HG03159 (cell line): ENCODE measurements around the gene COL3A1.

Experiments used
- ATAC-seq: cut with Tn5 transposase; IDR thresholded peaks from one replicate; pipeline ENCODE4 v1.9.1; 2021; ENCODE audit warnings: mild to moderate bottlenecking, moderate library complexity; ENCODE audit not compliant: unreplicated experiment

The COL3A1 gene

DNA sequence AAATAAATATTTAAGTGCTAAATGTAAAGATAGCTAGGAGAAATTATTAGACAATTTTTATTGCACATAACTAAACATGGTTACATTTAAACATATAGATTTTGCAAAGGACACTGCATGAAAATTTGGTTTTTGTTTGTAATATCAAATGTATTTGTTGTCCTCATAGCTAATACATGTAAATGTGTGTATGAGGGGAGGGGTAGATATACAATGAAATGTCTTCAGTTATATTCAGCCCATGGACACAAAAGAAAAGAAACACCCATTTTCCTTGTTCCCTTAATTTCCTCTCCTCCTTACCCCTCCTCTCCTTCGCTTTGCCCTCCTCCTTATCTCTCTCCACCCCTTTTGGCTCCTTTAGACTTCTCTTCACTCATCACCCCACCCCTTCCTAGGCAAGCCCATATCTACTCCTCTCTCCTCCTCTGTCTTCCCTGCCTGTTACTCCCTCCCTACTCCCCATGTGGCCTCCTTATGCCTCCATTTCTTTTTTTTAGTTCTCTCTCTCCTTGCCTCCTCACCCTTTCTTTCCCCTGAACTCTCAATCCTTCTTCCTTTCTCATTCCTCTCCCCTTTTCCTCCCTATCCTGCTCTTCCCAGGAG is 1.4 kb downstream of the COL3A1 start:
- ATAC-seq, result no peak

DNA sequence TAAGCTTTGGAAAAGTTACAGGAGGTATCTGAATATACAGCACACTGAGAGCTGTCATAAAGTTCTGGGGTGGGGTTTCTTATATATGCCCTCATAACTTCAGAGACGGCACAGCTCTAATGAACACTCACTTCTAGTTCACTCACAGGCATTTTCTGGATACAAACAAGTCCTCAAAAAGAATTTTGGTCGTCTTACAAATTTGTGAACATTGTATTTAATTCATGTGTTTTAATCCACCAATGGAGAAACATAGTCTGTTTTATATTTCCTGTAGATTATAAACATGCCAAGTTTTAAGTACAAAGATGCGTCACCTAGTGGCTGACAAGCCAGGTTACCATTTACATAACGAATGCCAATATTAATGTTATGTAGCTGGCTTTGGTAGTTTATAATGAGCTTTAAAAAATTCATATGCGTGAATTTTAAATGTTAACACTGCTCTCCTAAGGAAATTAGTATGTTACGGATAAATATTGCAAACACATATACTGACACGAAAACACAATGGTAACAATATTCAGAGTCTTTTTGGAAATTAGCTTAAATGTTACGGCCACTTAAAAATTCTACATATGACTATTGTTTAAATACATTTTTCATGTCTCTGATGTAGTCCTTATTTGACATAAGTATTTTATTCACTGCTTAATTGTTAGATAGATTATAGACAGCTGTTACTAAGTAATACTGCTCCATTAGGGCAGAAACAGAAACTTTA is 2.5 kb downstream of the COL3A1 start:
- no peak for ATAC-seq

DNA sequence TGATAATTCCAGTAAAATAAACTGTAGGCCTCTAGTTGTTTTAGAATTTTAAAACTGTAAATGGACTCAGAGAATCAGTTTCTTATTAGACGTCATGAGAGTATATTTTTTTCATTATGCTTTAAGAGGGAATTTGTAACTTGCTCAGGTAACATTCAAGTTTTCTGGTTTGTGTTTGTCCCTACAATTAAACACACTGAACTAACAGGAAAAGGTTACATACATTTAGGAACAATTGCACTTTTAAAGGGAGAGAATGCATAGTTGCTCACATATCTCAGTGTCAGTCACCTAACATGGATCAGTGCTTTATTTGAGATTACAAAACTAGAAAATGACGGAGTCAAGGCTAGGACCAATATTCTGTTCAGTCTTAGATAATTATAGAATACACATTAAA is 3.1 kb downstream of the COL3A1 start:
- ATAC-seq, result no peak

DNA sequence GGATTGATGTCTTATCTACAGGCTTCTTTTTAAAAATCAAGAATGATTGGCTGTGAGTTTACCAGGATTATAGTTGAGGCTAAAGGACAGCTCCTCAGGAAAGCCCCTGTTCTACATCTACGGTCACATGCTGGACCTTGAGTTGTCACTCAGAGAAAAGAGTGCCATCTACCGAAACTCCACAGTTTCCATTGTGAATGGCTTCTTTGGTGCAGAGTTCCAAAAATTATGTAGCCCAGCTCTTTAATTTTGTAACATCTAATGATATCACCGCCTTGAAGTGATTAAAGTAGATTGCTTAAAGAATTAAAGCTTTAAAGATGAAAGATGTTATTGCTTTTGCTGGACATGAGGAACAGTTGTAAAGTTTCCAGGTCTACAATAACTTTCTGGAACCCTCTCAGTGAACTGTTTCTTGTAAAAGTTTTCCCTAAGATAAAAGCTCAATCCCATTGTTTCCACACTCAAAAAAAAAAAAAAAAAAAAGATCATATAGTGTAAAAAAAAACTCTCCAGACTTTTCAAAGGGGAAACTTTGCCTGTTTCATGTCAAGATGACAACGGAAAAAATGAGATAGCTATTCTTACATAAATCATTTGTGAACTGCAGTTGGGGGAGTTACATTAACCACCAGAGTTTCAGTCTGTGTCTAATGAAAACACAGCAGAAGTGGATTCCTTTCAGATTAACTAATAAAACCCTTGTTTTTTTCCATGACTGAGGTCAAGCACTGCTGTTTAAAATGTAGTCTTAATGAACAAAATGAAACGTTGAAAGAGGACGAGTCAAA is 4.3 kb downstream of the COL3A1 start:
- ATAC-seq, result peak; percentile 86

DNA sequence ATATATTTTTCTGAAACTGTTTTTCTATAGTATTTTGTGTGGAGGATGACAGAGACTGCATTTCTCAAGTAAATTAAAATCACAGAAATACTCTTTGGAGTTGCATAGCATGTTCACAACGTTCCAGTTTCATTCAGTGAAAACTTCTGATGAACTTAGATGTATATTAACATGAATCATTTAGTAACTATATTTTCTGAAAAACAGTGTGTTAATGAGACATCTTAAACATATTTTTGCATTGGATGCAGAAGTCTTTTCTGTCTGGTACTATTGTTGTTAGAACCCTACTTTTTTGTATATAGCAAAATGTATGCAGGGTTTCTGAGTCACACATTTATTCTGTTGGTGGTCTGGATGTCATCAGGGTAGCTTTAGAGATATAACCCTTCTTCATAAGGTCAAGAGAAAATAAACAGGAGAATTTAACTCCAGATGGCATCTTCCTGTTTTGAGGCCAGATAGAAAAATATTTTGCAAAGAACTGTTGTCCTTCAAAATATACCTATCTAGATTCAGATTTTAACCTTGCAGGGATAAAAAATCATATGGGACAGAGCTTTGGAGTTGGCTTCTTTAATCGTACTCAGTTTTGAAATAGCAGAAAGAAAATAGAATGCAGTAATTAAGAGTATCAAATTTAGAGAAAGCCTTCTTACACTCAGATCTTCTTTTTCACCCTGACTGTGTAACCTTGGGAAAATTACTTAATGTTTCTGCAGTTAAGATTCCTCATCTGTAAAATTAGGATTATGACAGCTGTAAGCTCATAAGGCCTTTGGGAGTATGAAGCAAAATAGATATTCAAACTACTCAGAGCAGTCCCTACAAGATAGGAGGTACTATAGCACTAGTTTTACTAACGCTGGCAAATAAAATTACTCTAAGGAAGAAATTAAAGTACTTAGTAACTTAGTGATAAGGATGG is 5.3 kb downstream of the COL3A1 start:
- peak; percentile 13 for ATAC-seq

DNA sequence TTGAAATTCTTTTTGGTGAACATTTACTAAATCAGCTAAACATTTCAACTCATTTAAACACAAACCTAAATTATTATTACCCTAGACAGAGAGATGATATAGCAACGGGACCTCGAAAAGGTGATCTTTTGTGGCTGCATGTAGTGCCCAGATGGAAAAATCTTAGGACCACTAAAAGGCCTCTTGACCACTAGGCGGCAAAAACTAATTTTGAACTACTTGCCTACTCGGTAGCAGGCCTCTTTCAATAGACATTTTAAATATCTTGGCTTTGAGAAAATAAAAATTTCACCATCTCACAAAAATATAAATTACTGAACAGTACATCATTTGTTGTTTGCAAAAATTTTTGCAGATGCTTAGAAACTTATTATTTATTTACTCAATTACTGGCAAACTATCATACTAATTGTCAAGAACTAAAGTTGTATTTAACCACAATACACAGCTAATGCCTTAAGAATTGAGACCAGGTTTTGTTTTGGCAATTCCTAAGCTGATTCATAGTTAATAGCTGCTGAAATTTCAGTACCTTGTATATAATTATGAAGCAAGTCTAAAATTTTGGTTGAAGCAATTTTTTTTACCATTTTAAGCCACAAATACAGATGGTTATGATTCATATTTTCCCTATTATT is 9.4 kb downstream of the COL3A1 start:
- no peak for ATAC-seq

DNA sequence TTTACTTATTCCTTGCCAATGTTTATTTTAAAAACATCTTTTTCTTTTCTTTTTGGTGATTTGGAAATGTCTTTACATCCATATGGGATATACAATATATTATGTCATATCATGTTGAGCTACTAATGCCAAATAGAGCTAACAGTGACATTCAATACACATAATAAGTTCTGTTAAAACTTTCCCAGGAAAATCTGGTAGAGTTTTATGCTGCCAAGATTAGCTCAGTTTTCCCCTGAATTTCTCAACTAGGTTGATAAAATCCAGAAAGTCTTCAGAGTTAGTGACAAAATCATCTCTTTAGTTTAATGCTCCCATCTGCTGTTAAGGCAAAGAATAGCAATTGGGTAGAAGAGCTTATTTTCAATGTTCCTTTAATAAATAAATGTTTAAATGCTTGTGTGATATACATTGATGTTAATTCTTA is 9.9 kb downstream of the COL3A1 start:
- no peak for ATAC-seq

DNA sequence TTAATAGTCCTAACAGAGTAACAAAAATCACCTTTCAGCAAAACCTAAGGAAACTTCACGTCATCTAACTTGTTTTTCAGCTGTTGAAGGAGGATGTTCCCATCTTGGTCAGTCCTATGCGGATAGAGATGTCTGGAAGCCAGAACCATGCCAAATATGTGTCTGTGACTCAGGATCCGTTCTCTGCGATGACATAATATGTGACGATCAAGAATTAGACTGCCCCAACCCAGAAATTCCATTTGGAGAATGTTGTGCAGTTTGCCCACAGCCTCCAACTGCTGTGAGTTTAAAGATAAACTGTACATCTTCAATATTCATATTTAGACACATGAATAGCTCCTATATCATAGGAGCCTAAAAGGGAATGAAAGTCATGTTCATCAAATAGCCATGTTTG is 10.5 kb downstream of the COL3A1 start:
- no peak for ATAC-seq

DNA sequence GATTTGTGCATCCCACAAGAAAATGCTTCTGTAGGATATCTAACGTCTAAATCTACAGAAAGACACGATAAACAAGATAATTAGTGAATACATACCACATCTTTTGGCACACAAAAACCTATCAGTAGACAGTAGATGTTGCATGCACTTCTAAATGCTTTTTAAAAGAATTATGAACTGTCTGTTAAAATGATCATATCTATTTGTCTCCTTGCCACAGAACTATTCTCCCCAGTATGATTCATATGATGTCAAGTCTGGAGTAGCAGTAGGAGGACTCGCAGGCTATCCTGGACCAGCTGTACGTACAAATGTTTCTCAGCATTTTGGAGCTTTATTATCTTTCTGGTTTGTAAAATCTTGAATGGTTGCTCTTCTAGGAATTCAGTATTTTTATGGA is 12.7 kb downstream of the COL3A1 start:
- no peak for ATAC-seq

DNA sequence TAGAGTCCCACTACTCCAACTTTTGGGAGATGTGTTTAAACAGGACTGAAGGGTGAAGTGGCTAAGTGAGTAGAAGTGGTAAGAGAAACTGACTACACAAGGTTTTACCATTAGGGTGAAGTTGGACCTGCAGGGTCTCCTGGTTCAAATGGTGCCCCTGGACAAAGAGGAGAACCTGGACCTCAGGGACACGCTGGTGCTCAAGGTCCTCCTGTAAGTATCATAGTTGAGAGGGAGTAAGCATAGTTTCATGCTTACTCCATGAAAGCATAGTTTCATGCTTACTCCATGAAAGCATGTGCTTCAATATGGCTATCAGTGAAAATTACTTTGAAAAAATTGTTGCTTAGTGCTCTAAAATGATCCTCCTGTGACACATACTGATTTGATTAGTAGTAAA is 19.1 kb downstream of the COL3A1 start:
- ATAC-seq, result no peak

DNA sequence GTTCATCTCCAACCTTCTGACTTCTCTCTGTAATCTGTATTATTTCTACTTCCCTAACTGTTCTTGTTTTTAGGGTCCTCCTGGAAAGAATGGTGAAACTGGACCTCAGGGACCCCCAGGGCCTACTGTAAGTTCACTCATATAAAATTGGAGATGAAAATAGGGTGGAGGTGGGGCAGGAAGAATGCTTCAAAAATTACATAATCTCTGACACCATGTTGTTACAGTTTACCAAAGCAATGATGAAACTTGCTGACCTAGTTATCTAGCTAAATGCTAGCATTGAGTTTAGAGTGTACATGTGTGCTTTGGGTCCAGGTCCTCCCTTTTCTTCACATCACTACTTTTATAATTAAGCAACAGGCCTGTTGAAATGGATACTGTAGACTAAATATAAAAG is 23.1 kb downstream of the COL3A1 start:
- ATAC-seq, result no peak

DNA sequence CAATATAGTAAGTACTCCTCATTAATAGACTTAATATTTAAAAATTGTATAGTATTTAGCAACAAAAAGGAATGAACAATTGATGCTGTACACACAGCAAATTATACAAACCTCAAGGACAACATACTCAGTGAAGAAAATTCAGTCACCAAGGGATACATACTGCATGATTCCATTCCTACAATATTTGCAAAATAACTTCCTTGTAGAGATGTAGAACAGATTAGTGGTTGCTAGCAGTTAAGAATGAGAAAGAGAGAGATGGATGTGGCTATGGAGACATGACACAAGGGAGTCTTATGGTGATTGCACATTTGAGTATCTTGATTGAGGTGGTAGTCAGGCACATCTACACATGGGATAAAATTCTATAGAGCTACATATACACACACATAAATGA is 26.0 kb downstream of the COL3A1 start:
- no peak for ATAC-seq

DNA sequence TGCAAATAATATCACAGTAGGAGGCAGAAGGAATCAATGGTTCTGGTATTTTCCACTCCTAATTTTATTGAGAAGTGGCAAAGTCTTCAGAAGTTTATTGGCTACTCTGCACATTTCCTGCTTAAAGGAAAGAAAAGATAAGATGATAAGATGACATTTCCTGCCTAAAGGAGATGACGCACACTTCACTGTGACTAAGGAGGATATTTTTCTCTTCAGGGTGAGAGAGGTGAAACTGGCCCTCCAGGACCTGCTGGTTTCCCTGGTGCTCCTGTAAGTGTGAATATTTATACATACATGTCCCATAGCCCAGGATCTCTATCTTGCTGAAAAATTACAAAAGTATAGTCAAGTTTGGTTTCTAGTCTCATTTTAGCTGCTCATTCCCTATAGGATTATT is 27.9 kb downstream of the COL3A1 start:
- no peak for ATAC-seq

DNA sequence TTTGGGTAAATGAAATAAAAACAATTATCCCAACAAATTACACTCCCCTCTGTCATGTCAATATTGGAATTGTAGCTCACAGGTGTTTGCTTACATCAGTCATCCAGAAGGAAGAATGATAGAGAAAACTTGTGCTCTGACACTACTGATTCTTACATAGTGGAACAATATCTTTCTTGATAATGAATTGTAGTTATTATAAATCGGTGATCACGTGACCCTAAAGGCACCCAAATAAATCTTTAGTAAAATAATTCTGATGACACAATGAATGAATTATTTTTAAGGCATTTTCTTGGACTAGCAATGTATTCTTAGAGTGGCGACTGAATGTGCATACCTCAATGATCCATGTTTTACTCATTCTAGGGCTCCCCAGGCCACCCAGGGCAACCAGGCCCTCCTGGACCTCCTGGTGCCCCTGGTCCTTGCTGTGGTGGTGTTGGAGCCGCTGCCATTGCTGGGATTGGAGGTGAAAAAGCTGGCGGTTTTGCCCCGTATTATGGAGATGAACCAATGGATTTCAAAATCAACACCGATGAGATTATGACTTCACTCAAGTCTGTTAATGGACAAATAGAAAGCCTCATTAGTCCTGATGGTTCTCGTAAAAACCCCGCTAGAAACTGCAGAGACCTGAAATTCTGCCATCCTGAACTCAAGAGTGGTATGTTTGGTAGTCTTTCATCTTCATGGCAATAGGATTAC is 34.5 kb downstream of the COL3A1 start:
- ATAC-seq, result no peak

DNA sequence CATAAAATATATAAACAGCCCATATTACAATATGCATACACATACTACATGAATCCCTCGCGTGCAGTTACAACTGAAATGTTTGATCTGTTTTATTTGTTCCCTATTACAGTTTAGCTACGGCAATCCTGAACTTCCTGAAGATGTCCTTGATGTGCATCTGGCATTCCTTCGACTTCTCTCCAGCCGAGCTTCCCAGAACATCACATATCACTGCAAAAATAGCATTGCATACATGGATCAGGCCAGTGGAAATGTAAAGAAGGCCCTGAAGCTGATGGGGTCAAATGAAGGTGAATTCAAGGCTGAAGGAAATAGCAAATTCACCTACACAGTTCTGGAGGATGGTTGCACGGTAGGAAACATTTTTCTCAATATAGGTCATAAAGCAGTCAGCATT is 36.4 kb downstream of the COL3A1 start:
- ATAC-seq, result no peak

DNA sequence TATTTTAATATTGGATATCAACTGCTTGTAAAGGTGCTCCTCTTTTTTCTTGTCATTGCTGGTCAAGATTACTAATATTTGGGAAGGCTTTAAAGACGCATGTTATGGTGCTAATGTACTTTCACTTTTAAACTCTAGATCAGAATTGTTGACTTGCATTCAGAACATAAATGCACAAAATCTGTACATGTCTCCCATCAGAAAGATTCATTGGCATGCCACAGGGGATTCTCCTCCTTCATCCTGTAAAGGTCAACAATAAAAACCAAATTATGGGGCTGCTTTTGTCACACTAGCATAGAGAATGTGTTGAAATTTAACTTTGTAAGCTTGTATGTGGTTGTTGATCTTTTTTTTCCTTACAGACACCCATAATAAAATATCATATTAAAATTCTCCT is 38.2 kb downstream of the COL3A1 start:
- no peak for ATAC-seq

DNA sequence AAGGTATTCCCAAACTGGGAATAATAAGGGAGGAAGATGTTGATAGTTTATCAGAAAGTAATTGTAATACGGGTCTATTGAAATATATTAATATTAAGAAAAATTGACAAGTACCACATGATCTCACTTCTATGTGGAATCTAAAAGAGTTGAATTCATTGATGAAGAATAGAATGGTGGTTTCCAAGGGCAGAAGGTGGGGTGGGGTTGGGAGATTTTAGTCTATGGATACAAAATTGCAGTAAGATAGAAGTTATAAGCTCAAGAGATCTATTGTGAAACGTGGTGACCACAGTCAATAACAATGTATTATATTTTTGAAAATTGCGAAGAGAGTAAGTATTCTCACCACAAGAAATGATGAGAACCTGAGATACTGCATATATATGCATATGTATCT is 38.9 kb downstream of the COL3A1 start:
- no peak for ATAC-seq

DNA sequence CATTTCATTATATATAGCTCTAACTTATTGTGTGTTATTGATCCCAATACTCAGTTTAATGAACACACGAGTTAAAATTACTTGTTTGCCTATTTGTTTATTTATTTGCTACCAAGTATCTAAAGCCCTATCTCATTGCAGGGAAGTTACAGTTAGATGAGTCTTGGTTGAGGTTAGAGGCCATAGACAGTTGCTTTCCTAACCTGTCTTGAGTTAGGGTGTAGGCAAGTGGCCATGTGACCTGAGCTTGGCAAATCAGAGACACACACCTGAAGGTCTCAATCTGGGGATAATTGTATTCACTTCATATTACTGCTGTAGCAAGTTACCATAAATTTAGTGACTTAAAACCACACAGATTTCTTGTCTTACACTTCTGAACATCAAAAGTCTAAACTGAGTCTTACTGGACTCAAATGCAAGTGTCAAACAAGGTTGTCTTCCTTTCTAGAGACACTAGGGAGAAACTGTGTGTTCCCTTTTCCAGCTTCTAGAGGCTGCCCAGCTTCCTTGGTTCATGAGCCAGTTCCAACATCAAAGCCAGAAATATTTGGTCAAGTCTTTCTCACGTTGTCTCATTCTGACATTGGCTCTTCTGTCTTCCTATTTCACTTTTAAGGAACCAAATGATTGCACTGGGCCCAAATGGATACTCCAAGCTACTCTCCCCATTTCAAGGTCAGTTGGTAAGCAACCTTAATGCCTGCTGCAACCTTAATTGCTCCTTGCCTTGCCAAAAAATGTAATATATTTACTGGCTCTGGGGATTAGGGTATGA is 39.7 kb downstream of the COL3A1 start:
- ATAC-seq, result no peak

DNA sequence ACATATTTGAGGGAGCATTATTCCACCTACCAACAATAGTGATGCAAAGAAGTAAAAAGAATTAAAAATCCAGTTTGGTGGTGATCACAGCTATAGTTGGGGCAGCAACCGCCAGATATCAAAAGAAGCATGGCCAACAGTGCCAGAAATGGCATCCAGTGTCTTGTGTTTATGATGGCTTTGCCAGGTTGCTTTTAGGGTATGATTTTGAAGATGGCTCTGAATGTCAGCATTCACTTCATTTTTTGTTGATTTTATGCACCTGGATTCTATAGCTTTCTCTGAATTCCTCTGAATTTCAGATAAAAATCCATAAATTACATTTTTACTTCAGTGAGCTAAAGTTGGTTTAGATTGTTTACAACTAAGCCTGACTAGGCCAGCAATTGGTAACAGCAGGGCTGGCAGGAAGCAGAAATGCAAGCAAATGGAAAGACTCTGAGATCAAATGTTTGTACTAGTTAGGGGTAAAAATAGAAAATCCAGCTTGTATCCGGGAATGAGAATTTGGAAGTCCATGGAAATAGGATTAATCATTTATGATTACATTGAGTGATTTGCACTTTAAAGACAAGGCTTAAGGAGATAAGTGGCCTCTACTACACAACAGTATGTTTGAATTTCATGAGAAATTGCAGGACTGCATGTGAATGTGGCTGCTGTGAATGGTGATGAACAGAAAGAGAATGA is 40.4 kb downstream of the COL3A1 start:
- ATAC-seq, result no peak
